Activated CD8-positive, alpha-beta T cell treated with anti-CD3 and anti-CD28 coated beads, Interleukin-2, amount 10 ng/mL, durations not matched to agents 7 days and 5 days (primary cell): ENCODE data around the gene OTOP3. TPM values are rescaled to one million over a fixed set of nuclear protein-coding genes. Genes with fewer than 3 reads are reported as not detected.
A peak's percentile ranks its signal among the peaks of the same experiment; 100 is the strongest.
"Not testable (repeated sequence)": the region's sequence is repeated elsewhere in the genome, so short reads cannot be mapped to it uniquely, and the experiment has no call there.

Experiments
- ATAC-seq: fragments of 150-1000 bp; cut with Tn5 transposase; one replicate; pipeline ENCODE4 v1.10.0; 2021; ENCODE audit warnings: moderate library complexity
- CTCF ChIA-PET: fragments of 350-600 bp; sonication (Branson Sonifier 250); formaldehyde crosslinking; loops from one replicate; lab custom pipeline; 2021; ENCODE audit warnings: antibody characterized with exemption; lab: Charles Lee
- POLR2A ChIA-PET: fragments of 350-600 bp; sonication (Branson Sonifier 250); formaldehyde crosslinking; loops from one replicate; lab custom pipeline; 2021; ENCODE audit warnings: antibody characterized with exemption; lab: Charles Lee
- DNase-seq: peaks from one replicate; pipeline ENCODE4 v3.0.0-alpha.2; 2020
- H3K27ac Mint-ChIP-seq: one replicate; pipeline ENCODE4 v1.8.0; 2021; ENCODE audit warnings: mild to moderate bottlenecking, mixed read lengths
- H3K27me3 Mint-ChIP-seq: one replicate; pipeline ENCODE4 v1.8.0; 2021; ENCODE audit warnings: low read depth, mixed read lengths
- H3K36me3 Mint-ChIP-seq: one replicate; pipeline ENCODE4 v1.8.0; 2021; ENCODE audit warnings: low read depth, mixed read lengths
- H3K4me1 Mint-ChIP-seq: one replicate; pipeline ENCODE4 v1.8.0; 2021; ENCODE audit warnings: low read depth, mixed read lengths
- H3K4me3 Mint-ChIP-seq: one replicate; pipeline ENCODE4 v1.8.0; 2021; ENCODE audit warnings: mild to moderate bottlenecking, mixed read lengths
- H3K9me3 Mint-ChIP-seq: one replicate; pipeline ENCODE4 v1.8.0; 2022; ENCODE audit warnings: mixed read lengths; ENCODE audit not compliant: insufficient read depth
- total RNA-seq, 2 experiments: library from RNA; stranded (reverse); gene quantifications; one replicate each; pipeline ENCODE4 v1.2.3, GENCODE V29; 2021

OTOP3 gene
- total RNA-seq, 2 experiments from 2014 or later = not detected

DNA sequence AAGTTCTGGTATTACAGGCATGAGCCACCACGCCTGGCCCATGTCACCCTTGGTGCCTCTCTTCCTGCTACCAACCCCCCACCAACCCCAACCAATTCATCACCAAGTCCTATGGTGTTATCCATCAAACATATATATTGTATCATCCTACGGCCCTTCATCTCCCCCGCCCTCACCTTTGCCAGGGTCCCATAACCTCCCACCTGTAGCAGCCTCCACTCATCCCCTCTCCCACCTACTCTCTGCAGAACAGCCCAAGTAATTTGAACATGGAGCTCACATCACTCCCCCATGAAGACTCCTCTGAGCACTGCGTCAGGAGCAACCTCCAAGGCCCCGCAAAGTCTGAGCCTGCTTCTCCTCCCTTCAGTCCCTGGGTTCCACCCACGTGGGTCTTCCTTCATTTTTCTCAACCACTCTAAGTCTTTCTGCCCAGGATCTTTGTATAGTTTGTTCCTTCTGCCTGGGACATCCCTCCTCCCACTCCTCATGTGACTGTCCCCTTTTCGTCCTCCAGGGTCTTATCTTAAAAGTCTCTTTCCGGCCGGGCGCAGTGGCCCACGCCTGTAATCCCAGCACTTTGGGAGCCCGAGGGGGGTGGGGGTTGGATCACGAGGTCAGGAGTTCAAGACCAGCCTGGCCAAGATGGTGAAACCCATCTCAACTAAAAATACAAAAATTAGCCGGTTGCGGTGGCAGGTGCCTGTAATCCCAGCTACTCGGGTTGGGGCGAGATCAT, 43.9 kb downstream of the OTOP3 start:
- H3K36me3 Mint-ChIP-seq = no peaks in the 10 kb centered on the region
- no peaks in the 10 kb centered on the region for H3K9me3 Mint-ChIP-seq
- peaks cover 13% of the 10 kb centered on the region for H3K4me1 Mint-ChIP-seq
- ChIA-PET CTCF (interaction anchor here (0.8 to 2.1 kb wide), 3 partner anchors 19 to 81 kb away, joined by 3 to 11 read pairs (median 3); no protein-coding TSS in a partner anchor), POLR2A (no interaction called here)
- H3K27ac Mint-ChIP-seq = no peak overlapping the region
- no peak overlapping the region for H3K4me3 Mint-ChIP-seq
- H3K27me3 Mint-ChIP-seq = peaks cover 26% of the 10 kb centered on the region
- DNase-seq = no peak
- no peak for ATAC-seq

- ATAC-seq (peak; percentile 12), DNase-seq (no peak)
- Mint-ChIP-seq H3K4me1 (peaks cover 15% of the 10 kb centered on the region), H3K27ac (peak overlapping the region; percentile 70), H3K36me3 (no peaks in the 10 kb centered on the region), H3K9me3 (no peaks in the 10 kb centered on the region), H3K4me3 (peak overlapping the region; percentile 74), H3K27me3 (peaks cover 35% of the 10 kb centered on the region)
- POLR2A ChIA-PET = no interaction called here
- CTCF ChIA-PET = no interaction called here
Observed at GRCh38 chr17:74981318-74981978, 45.8 kb downstream of the OTOP3 start.

DNA sequence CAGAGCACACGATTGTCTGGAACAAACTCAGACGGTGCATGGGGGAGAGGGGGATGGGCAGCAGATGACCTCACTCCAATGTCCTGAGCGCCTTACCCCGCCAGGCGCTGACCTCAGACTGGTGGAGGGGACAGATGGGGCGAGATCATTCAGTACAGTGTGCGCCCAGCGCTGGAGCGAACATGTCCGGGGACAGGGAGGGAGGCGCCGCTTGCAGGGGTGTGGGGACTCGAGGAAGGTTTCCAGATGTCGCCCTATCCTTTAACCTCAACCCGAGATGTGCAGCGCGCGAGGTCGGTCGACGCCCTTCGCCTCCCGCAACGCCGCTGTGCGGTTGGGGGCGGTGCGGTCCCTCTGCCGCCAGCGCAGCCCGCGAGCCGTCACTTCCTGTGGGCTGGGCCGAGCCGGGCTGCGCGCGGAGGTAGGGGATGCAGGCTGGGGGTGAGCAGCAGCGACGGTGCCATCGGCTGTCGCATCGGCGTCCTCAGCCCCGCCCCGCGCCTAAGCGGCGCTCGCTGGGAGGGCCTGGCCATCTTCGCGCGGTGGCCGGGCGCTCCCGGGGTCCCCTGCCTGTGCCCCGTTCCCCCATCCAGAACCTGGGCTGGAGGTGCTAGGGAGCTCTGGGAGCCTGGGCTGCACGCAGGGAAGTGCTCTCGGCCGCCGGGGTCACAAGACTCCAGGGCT, 46.4 kb downstream of the OTOP3 start:
- CTCF ChIA-PET = interaction anchor here (1.2 kb wide), 1 partner anchor 29 kb away, joined by 4 read pairs; no protein-coding TSS in a partner anchor
- Mint-ChIP-seq H3K9me3 (no peaks in the 10 kb centered on the region), H3K4me3 (peak overlapping the region; percentile 74), H3K4me1 (peaks cover 22% of the 10 kb centered on the region), H3K27me3 (peaks cover 40% of the 10 kb centered on the region), H3K36me3 (no peaks in the 10 kb centered on the region), H3K27ac (peak overlapping the region; percentile 70)
- ATAC-seq (peak; percentile 93), DNase-seq (peak; percentile 82)
- POLR2A ChIA-PET = interaction anchor here (0.7 to 3.7 kb wide), 2 partner anchors 11 to 30 kb away, joined by 3 to 13 read pairs; partner anchors contain the start of gene MRPL58

DNA sequence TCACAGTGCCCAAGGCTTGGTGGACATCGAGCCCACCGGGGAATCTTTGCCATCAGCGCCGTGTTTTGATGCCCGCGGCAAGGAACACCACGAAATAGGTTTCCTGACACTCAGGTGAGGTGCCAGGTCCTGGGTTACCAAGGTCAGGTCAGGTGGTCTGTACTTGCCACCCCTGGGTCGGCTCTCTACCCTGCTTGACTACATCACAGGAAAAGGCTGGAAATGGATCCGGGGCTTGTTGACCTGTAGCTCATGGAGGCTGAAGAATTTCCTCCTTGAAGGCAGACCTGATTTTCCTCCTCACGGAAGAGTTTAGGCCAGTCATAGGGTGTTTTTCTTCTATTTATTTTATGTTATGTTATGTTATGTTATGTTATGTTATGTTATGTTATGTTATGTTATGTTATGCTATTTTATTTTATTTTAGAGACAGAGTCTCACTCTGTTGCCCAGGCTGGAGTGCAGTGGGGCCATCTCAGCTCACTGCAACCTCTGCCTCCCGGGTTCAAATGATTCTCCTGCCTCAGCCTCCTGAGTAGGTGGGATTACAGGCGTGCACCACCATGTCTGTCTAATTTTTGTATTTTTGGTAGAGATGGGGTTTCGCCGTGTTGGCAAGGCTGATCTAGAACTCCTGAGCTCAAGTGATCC, 47.1 kb downstream of the OTOP3 start:
- not testable (repeated sequence) for H3K36me3 Mint-ChIP-seq, ATAC-seq, H3K27ac Mint-ChIP-seq, DNase-seq, H3K9me3 Mint-ChIP-seq
- H3K4me1 Mint-ChIP-seq = peaks cover 24% of the 10 kb centered on the region
- H3K27me3 Mint-ChIP-seq = peaks cover 41% of the 10 kb centered on the region
- POLR2A ChIA-PET = interaction anchor here (0.6 to 3.7 kb wide), 3 partner anchors 11 to 30 kb away, joined by 3 to 13 read pairs (median 3); partner anchors contain the start of gene MRPL58
- peak overlapping the region; percentile 74 for H3K4me3 Mint-ChIP-seq
- CTCF ChIA-PET = interaction anchor here (1.0 to 1.3 kb wide), 3 partner anchors 22 to 30 kb away, joined by 3 to 7 read pairs (median 4); partner anchors contain the start of gene MRPL58

- Mint-ChIP-seq H3K9me3 (no peaks in the 10 kb centered on the region), H3K27me3 (peaks cover 45% of the 10 kb centered on the region), H3K36me3 (no peaks in the 10 kb centered on the region), H3K27ac (no peak overlapping the region), H3K4me3 (no peak overlapping the region), H3K4me1 (peaks cover 23% of the 10 kb centered on the region)
- ChIA-PET POLR2A (interaction anchor here (3.7 kb wide), 1 partner anchor 26 kb away, joined by 13 read pairs; the partner anchor contains the start of gene MRPL58), CTCF (no interaction called here)
- ATAC-seq (no peak), DNase-seq (no peak)
Observed at GRCh38 chr17:74986206-74986576, 50.5 kb downstream of the OTOP3 start.

DNA sequence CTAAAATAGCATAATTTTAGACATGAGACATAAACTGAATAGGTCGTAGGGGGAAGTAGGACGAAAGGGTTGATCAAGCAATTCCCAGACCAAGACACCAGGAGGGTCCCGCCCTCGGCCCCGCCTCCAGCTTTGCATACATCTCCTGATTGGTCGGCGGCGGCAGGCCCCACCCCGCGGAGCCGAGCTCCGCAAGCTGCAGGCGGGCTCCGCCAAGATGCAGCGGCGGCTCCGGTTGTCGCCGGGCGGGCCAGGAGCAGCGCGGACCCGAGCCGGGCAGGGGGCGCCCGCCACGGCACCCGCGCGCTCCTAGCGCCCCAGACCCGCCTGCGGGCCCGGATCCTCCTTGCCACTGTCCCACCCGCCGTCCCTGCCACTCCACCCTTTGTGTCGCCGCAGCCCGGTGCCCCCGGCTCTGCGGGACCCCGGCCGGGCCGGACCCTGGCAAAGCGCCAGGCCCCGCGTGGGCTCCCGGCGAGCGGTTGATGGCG, 51.8 kb downstream of the OTOP3 start, which contains the start of gene CDR2L:
Gene CDR2L (plus strand): TSS at position 215 of the 491 bp plus-strand sequence. CDS start 412 bp downstream, outside the sequence.
- H3K4me3 Mint-ChIP-seq = peak within 1 kb of the TSS; percentile 74
- H3K27ac Mint-ChIP-seq = no peak within 1 kb of the TSS
- H3K4me1 Mint-ChIP-seq = peaks cover 15% of the 10 kb centered on the region
- ATAC-seq (peak; percentile 98), DNase-seq (peak; percentile 92)
- CTCF ChIA-PET = interaction anchor here (0.8 to 2.7 kb wide), 15 partner anchors 8 to 214 kb away, joined by 3 to 25 read pairs (median 4); partner anchors contain the start of genes HID1, MRPL58, OTOP2 and USH1G
- POLR2A ChIA-PET = interaction anchor here (0.6 to 2.9 kb wide), 3 partner anchors 9 to 34 kb away, joined by 3 to 14 read pairs (median 3); partner anchors contain the start of gene MRPL58
- no peaks in the 10 kb centered on the region for H3K36me3 Mint-ChIP-seq
- peaks cover 48% of the 10 kb centered on the region for H3K27me3 Mint-ChIP-seq
- H3K9me3 Mint-ChIP-seq = no peaks in the 10 kb centered on the region

GRCh38 chr17:74987909-74988711, 52.4 kb downstream of the OTOP3 start:
- ATAC-seq (peak; percentile 54), DNase-seq (no peak)
- ChIA-PET POLR2A (interaction anchor here (0.6 to 2.9 kb wide), 3 partner anchors 9 to 35 kb away, joined by 3 to 14 read pairs (median 3); partner anchors contain the start of gene MRPL58), CTCF (interaction anchor here (0.8 to 2.7 kb wide), 13 partner anchors 8 to 143 kb away, joined by 3 to 25 read pairs (median 4); partner anchors contain the start of genes HID1, MRPL58, OTOP2 and USH1G)
- Mint-ChIP-seq H3K27ac (no peak overlapping the region), H3K4me1 (peaks cover 15% of the 10 kb centered on the region), H3K4me3 (peak overlapping the region; percentile 59), H3K27me3 (peaks cover 54% of the 10 kb centered on the region), H3K9me3 (no peaks in the 10 kb centered on the region), H3K36me3 (no peaks in the 10 kb centered on the region)

GRCh38 chr17:74990581-74991105, 54.9 kb downstream of the OTOP3 start:
- H3K36me3 Mint-ChIP-seq = no peaks in the 10 kb centered on the region
- H3K9me3 Mint-ChIP-seq = no peaks in the 10 kb centered on the region
- DNase-seq = no peak
- peaks cover 39% of the 10 kb centered on the region for H3K27me3 Mint-ChIP-seq
- ChIA-PET POLR2A (no interaction called here), CTCF (interaction anchor here (1.1 to 1.7 kb wide), 3 partner anchors 22 to 124 kb away, joined by 3 to 6 read pairs (median 5); partner anchors contain the start of gene MRPL58)
- H3K4me3 Mint-ChIP-seq = no peak overlapping the region
- H3K27ac Mint-ChIP-seq = no peak overlapping the region
- H3K4me1 Mint-ChIP-seq = peaks cover 15% of the 10 kb centered on the region
- ATAC-seq = no peak

DNA sequence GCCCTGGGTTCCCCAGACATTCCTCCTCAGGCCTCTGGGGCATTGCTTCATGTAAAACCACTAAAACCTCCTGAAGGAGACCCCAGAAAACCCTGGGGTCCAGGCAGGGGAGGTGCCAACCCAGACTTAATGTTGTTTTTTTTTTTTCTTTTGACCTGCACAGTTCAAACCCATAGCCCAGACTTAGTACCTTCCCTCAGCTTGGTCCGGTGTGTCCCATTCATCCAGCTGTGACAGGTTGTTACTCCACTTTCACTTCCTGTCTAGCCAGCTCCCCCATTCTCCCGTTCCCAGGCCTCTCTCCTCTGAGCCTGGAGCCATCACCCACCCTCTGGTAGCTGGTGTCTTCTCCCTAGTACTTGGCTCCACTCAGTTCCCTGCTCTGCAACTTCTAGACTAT, 56.5 kb downstream of the OTOP3 start:
- ChIA-PET CTCF (interaction anchor here (0.7 kb wide), 1 partner anchor 20 kb away, joined by 5 read pairs; the partner anchor contains the start of gene MRPL58), POLR2A (interaction anchor here (1.8 kb wide), 1 partner anchor 20 kb away, joined by 12 read pairs; the partner anchor contains the start of gene MRPL58)
- no peaks in the 10 kb centered on the region for H3K36me3 Mint-ChIP-seq
- H3K27me3 Mint-ChIP-seq = peaks cover 32% of the 10 kb centered on the region
- no peaks in the 10 kb centered on the region for H3K9me3 Mint-ChIP-seq
- peak overlapping the region; percentile 11 for H3K27ac Mint-ChIP-seq
- DNase-seq (no peak), ATAC-seq (no peak)
- no peak overlapping the region for H3K4me3 Mint-ChIP-seq
- H3K4me1 Mint-ChIP-seq = peaks cover 5% of the 10 kb centered on the region
